MM.1S (cell line): ENCODE data around the gene SEPTIN3.

ENCODE experiments used
- DNase-seq: peaks from one replicate; pipeline ENCODE4 v3.0.0-alpha.2; 2015
- H2AFZ ChIP-seq: fragments of 300-600 bp; sonication (generic); 2 replicates; pipeline ENCODE4 v1.6.0; 2016; ENCODE audit warnings: antibody characterized with exemption, low read length
- H3F3A ChIP-seq: fragments of 300-600 bp; sonication (generic); 2 replicates; pipeline ENCODE4 v1.6.1; 2016; ENCODE audit warnings: mild to moderate bottlenecking, antibody characterized with exemption, low read length, moderate library complexity, mixed read lengths; ENCODE audit not compliant: insufficient read depth
- H3K27ac ChIP-seq: fragments of 300-600 bp; sonication (generic); 2 replicates; pipeline ENCODE4 v1.5.1; 2016; ENCODE audit warnings: mild to moderate bottlenecking, low read length
- H3K27me3 ChIP-seq: fragments of 300-600 bp; sonication (generic); replicated peaks from 2 replicates; pipeline ENCODE4 v1.6.0; 2016; ENCODE audit warnings: low read length; ENCODE audit not compliant: insufficient read depth
- H3K36me3 ChIP-seq: fragments of 300-600 bp; sonication (generic); replicated peaks from 2 replicates; pipeline ENCODE4 v1.6.1; 2016; ENCODE audit warnings: mild to moderate bottlenecking, low read length, mixed read lengths; ENCODE audit not compliant: insufficient read depth
- H3K4me1 ChIP-seq: fragments of 300-600 bp; sonication (generic); 2 replicates; pipeline ENCODE4 v1.6.1; 2016; ENCODE audit warnings: low read length, mixed read lengths
- H3K4me2 ChIP-seq: fragments of 300-600 bp; sonication (generic); 2 replicates; pipeline ENCODE4 v1.6.0; 2016; ENCODE audit warnings: low read depth, low read length
- H3K4me3 ChIP-seq: fragments of 300-600 bp; sonication (generic); 2 replicates; pipeline ENCODE4 v1.5.1; 2016; ENCODE audit warnings: low read length, mixed read lengths
- H3K79me2 ChIP-seq: fragments of 300-600 bp; sonication (generic); 2 replicates; pipeline ENCODE4 v1.6.1; 2016; ENCODE audit warnings: mixed run types, low read length, mixed read lengths
- H3K9ac ChIP-seq: fragments of 300-600 bp; sonication (generic); 2 replicates; pipeline ENCODE4 v1.6.1; 2016; ENCODE audit warnings: low read length, mixed read lengths
- H3K9me2 ChIP-seq: fragments of 300-600 bp; sonication (generic); replicated peaks from 2 replicates; pipeline ENCODE4 v1.6.1; 2016; ENCODE audit warnings: mild to moderate bottlenecking, low read length, mixed read lengths; ENCODE audit not compliant: insufficient read depth
- H3K9me3 ChIP-seq: fragments of 300-600 bp; sonication (generic); replicated peaks from 2 replicates; pipeline ENCODE4 v1.6.1; 2016; ENCODE audit warnings: mild to moderate bottlenecking, low read length, mixed read lengths; ENCODE audit not compliant: insufficient read depth
- H4K20me1 ChIP-seq: fragments of 300-600 bp; sonication (generic); 2 replicates; pipeline ENCODE4 v1.6.1; 2016; ENCODE audit warnings: mild to moderate bottlenecking, low read length, moderate library complexity, mixed read lengths; ENCODE audit not compliant: insufficient read depth
- CTCF ChIP-seq: fragments of 300-600 bp; sonication (generic); IDR thresholded peaks from 2 replicates; pipeline ENCODE4 v1.5.1; 2016; ENCODE audit warnings: antibody characterized with exemption, low read length, mixed read lengths
- EZH2 ChIP-seq: fragments of 300-600 bp; sonication (generic); optimal IDR thresholded peaks from 2 replicates; pipeline ENCODE3; 2017; ENCODE audit warnings: low read depth, mild to moderate bottlenecking, antibody characterized with exemption, low read length, mixed read lengths
- EZH2phosphoT487 ChIP-seq: fragments of 300-600 bp; sonication (generic); IDR thresholded peaks from 2 replicates; pipeline ENCODE4 v1.6.1; 2018; ENCODE audit warnings: antibody characterized with exemption, low read length

SEPTIN3 gene

GRCh38 chr22:41978732-41979131 lies 9.5 kb downstream of the SEPTIN3 start:
- DNase-seq = no peak
- Histone ChIP-seq H2AFZ (no peak overlapping the region), H3F3A (0 out of 2 replicates have a peak, but pooled peaks cover 5% of the 10 kb centered on the region), H3K9ac (no peak overlapping the region), H3K36me3 (no peaks in the 10 kb centered on the region), H3K9me2 (no peaks in the 10 kb centered on the region), H4K20me1 (no peaks in the 10 kb centered on the region), H3K4me1 (0 out of 2 replicates have a peak, but pooled peaks cover 2% of the 10 kb centered on the region), H3K4me3 (no peak overlapping the region), H3K27me3 (peaks cover 24% of the 10 kb centered on the region), H3K27ac (no peak overlapping the region), H3K4me2 (no peak overlapping the region), H3K9me3 (no peaks in the 10 kb centered on the region), H3K79me2 (no peaks in the 10 kb centered on the region)
- TF ChIP-seq CTCF (no peak), EZH2 (no peak), EZH2phosphoT487 (no peak)

GRCh38 chr22:41979423-41980250 lies 10.4 kb downstream of the SEPTIN3 start:
- H3K4me1 ChIP-seq = 0 out of 2 replicates have a peak, but pooled peaks cover 2% of the 10 kb centered on the region
- no peak for DNase-seq
- 0 out of 2 replicates have a peak, but pooled peaks cover 5% of the 10 kb centered on the region for H3F3A ChIP-seq

GRCh38 chr22:41982865-41983264 lies 13.6 kb downstream of the SEPTIN3 start:
- Histone ChIP-seq H3K4me2 (no peak overlapping the region), H3K79me2 (no peaks in the 10 kb centered on the region), H3F3A (no peaks in the 10 kb centered on the region), H3K36me3 (no peaks in the 10 kb centered on the region), H4K20me1 (no peaks in the 10 kb centered on the region), H3K9me2 (no peaks in the 10 kb centered on the region), H3K4me3 (no peak overlapping the region), H3K9ac (no peak overlapping the region), H3K9me3 (no peaks in the 10 kb centered on the region), H3K27ac (no peak overlapping the region), H3K4me1 (no peaks in the 10 kb centered on the region), H2AFZ (no peak overlapping the region), H3K27me3 (no peaks in the 10 kb centered on the region)
- TF ChIP-seq CTCF (no peak), EZH2 (no peak), EZH2phosphoT487 (no peak)
- DNase-seq = no peak

More at GRCh38 chr22:41979423-41980250, 10.4 kb downstream of the SEPTIN3 start:
- no peak overlapping the region for H3K4me3 ChIP-seq
- no peaks in the 10 kb centered on the region for H4K20me1 ChIP-seq
- TF ChIP-seq CTCF = no peak
- TF ChIP-seq EZH2 = no peak
- no peak for TF ChIP-seq EZH2phosphoT487
- H3K9me3 ChIP-seq = no peaks in the 10 kb centered on the region
- peaks cover 24% of the 10 kb centered on the region for H3K27me3 ChIP-seq
- no peaks in the 10 kb centered on the region for H3K36me3 ChIP-seq
- H3K9me2 ChIP-seq = no peaks in the 10 kb centered on the region
- H3K9ac ChIP-seq = no peak overlapping the region
- H3K27ac ChIP-seq = no peak overlapping the region
- no peak overlapping the region for H2AFZ ChIP-seq
- no peaks in the 10 kb centered on the region for H3K79me2 ChIP-seq
- H3K4me2 ChIP-seq = no peak overlapping the region
